HG03280 (cell line): Measurements from ENCODE around the gene ASB1.
"Not testable (repeated sequence)": the region's sequence is repeated elsewhere in the genome, so short reads cannot be mapped to it uniquely, and the experiment has no call there.

Experiments
- ATAC-seq: cut with Tn5 transposase; IDR thresholded peaks from one replicate; pipeline ENCODE4 v1.9.1; 2021; ENCODE audit warnings: mild to moderate bottlenecking, moderate library complexity; ENCODE audit not compliant: unreplicated experiment

Gene ASB1

GRCh38 chr2:238403632-238404405 lies 22.9 kb upstream of the ASB1 start:
- no peak for ATAC-seq

DNA sequence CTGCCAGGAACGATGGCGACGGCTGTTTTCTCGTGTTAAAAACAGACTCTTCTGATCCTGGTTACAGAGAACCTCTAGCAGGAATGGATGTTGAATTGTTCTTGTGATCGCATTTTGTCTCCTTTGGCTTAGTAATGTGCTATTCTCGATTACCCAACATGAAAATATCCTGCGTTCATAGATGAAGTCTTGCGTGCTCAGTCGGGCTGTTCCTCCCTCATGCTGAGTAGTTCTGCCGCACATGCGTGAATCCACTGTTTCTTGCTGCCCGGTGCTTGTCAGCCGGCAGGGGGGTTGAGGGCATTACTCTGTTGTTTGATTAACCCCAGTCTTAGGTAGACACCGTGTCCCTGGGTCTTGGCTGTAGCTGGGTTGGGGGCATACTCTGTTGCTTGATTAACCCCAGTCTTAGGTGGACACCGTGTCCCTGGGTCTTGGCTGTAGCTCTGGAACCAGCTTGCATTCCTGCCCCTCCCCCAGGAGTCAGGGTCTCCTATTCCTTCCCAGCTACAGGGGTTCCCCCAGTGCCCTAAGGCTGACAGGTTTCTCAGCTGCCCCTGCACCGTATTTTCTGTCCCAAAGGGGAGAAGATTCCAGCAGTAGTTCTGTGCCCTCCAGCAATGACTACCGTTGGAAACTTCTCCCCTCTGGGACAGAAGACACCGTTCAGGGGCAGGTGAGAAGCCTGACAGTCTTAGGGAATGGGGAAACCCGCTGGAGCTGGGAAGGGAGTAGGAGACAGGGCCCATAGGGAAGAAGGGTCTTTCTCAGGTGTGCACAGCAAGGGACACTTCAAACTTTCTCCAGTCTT lies 22.1 kb upstream of the ASB1 start:
- no peak for ATAC-seq

DNA sequence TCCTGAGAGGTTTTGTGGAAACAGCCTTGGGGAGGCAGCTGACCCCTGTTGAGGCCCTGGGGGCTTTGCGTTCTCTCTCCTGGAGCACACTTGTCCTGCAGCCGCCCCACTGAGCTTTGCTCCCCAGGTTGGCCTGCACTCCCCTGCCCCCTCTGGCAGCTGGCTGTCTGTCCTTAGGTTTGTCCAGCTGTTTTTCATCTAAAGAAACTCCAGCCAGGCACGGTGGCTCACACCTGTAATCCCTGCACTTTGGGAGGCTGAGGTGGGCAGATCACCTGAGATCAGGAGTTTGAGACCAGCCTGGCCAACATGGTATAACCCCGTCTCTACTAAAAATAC lies 21.5 kb upstream of the ASB1 start:
- not testable (repeated sequence) for ATAC-seq

DNA sequence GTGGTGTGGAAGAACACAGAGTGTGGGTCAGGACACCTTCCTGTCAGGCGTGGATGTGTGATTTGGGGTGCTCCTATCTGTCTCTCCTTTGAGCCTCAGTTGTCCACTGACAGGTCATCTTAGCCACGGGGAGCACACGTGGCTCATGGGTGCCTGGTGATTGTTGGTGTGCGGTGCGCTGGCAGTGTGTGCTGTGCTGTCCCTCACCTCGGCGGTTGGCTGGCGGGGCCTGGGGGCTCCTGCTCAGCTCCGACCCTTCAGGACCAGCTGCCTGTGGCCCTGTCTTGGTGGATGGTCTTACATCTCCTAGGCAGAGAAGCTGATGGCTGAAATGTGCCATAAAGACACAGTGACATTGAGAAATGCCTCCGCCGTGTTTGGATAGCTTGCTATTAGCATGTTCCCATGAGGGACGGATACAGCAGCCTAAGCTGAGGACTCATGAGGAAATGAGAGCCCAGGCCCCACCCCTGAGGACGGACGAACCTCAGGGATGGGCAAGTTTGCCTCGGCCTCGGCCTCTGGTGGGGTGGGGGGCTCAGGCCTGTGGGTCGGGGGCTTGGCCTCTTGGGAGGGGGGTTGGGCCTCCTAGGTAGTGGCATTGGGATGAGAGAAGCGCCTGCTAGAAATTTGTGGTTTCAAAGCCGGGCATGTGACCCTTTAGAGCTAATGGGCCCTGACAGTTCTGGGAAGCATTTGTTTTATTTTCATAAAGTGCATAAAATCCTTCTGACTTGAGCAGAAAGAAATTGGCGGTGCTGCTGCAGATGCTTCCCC lies 20.3 kb upstream of the ASB1 start:
- ATAC-seq = no peak

GRCh38 chr2:238406998-238407285 lies 19.8 kb upstream of the ASB1 start:
- no peak for ATAC-seq

- no peak for ATAC-seq
Observed at GRCh38 chr2:238407566-238407965, 19.2 kb upstream of the ASB1 start.

DNA sequence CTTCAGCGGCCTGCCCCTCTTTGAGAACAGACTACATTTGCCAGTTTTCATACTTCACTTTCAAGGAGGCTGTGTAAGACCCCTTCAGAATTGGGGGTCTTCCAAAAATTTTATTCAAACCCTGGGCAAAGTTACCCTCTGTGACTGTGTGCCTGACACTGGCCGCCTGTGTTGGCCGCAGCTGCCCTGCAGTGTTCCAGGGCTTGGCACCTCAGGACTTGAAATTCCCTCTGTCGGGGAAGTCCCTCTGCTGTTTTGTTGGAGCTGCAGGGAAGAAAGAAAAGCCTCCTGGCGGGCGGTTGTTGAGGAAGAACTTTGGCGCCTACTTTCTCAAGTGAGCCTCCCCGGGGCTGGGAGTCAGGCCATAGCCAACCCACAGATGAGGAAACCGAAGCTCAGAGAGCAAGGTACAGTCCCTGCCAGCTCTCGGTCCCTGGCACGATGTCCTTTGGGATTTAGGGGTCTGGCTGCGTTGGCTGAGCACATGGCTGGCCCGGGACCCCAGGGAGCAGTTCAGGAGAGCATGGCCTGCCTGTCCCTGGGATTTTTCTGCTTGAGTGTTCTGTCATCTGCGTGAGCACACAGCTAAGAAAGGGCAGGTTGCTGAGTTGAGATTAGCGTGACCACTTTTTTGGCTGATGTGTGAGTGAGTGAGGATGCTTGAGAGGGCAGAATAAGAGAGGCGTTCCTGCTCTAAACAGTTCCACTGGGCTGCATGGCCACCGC lies 17.9 kb upstream of the ASB1 start:
- no peak for ATAC-seq

DNA sequence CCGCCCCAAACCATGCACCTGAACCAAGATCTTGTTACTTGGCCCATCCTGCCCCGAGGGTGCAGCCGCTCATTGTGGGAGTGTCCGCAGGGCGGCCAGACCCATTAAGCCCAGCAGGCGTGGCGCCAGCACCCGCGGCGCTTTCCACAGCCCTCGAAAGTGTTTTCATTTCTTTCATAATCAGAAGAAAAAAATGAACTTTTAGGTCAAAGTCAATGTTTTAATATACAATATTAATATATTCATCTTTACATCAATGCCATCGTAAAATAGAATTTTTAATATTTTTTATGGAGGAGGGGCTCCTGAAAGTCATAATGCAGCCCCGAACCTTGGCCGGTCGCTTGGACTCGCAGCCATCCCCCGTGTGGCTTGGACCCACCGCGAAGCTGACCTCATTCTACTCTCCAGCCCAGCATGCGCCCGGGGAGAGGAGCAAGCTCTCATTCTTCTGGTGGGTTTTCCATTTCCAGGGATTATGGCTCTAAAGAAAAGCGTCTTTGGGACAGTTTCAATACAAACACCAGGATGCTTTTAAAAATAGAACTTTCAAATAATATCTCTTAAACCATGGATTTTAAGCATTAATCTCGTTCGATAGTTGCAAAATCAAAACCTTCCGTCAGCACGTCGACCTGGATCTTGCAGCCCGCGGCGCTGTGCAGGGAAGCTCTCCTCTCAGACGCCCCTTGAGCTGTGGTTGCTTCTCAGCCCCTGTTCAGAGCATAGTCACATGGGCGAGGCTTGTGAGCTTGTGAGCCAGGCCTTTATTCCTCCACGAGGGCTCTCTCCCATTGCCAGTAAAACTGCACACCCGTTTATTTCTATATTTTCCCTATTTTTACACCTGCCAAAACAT lies 17.2 kb upstream of the ASB1 start:
- ATAC-seq = no peak

DNA sequence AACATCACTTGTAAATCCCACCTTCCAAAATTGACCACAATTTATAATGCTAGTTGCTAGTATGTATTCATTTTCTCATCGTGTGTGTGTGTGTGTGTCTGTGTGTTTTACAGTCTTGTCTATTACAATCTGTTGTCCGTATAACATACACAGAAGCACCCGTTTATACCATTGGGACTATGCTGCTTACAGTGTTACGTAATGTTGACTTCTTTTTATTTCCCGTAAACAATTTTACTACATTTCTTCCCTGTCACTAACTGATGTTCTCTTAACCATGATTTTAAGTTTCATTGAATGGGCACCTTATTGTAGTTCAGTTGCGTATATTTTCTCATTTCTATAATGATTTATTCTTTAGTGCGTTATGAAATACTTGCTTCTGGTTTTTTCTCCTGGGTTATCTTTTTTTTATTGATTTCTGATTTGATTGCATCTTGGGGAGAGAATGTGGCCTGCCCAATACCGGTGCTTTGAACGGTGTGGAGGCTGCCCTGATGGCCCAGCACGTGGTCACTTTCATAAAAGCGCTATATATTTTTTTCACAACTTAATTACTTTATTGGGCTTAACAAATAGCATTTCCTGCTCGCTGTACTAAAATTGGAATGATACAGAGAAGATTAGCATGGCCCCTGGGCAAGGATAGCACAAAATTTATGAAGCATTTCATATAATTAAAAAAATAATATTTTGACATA lies 14.5 kb upstream of the ASB1 start:
- ATAC-seq = no peak

GRCh38 chr2:238413368-238413767 lies 13.4 kb upstream of the ASB1 start:
- ATAC-seq = no peak

DNA sequence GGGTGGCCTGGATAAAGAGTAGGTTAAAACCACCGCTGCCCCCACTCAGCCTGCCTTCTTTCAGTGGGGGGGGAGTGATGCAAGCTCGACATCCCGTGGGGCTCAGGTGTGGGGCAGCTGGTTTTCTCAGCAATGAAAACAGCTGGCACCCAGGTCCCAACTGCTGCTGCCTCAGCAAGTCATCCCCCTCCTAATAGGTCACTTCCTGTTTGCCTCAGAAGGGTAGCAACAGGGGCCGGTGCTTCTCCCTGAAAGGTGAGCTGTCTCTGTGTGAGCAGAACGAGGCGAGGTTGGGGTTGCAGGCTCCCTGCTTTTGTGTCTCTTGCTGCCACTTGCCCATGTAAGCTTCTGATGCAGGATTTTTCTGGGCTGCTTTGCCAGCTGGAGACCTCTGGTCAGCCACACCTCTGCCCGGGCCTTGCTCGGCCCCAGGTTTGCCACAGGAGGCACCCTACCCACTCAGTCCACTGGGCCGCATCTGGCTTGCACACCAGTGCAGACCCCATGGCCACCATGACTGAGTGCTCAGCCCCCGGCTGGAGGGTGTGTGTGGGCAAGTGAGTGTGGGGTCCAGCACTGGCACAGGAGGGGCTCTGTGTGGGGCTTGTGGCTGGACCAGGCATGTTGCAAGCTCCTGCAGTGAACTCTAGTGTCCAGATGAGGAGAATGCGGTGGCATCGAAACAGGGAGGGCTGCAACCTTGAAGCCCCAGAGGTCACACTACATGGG lies 11.5 kb upstream of the ASB1 start:
- no peak for ATAC-seq

GRCh38 chr2:238415893-238416292 lies 10.8 kb upstream of the ASB1 start:
- no peak for ATAC-seq

GRCh38 chr2:238418196-238418998 lies 8.3 kb upstream of the ASB1 start:
- ATAC-seq = no peak

- ATAC-seq = no peak
Observed at GRCh38 chr2:238418999-238419546, 7.7 kb upstream of the ASB1 start.

GRCh38 chr2:238420442-238420841 lies 6.3 kb upstream of the ASB1 start:
- ATAC-seq = no peak

DNA sequence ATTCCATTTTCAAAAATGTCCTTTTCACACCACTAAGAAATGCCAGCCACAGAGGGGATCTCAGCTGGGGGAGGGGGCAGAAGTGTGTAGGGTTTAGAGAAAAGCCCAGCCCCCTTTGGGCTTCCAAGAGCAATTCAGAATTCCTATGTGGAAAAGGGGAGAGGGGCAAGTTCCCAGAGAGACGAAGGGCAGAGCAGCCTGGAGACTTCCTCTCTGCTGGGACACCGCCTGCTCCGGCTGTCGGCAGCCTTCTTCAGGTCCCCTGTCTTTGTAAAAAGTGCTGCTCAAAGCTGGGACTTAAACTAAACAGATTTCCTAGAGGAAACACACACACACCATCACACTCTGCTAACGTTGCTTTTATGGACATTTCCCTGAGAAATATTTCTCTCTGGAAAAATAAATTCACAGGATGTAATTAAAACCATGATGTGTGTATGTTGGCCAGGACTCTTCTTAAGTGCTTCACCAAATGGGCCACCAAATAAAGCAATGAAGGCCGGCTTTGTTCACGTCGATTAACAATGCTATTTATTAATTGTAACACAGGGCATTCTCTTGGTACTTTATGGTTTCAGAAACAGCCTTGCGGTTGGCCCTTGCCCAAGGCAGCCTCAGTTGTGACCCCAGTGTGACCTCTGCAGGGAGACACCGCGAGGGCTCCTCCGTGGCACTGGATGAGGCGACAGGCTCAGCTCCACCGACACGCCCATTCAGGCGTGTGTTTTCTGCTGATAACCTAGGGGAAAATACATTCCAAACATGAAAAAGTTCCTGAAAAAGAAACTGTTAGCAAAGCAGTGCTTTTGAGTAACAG lies 5.6 kb upstream of the ASB1 start:
- ATAC-seq = no peak

DNA sequence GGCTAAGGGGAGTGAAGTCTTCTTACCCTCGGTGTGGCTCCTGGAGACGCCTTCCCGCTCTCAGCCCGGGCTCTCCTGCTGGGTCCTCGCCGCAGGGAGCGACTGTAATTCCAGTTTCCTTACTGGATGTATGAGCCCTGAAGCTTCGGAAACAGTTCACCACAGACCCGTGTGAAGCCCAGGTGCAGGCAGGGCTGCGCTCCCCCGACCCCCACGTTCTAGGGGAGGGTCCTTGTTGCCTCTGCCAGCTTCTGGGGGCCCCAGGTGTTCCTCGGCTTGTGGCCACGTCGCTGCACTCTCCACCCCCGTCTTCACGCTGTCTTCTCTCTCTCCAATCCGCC lies 5.1 kb upstream of the ASB1 start:
- ATAC-seq = no peak
